AG10803 (cell line): ENCODE measurements around the gene MB.

Experiments used
- DNase-seq: peaks from one replicate; pipeline ENCODE4 v3.0.0; 2010; ENCODE audit warnings: low read depth
- H3K4me3 ChIP-seq: 2 replicates; pipeline ENCODE4 v1.5.1; 2011; ENCODE audit warnings: mild to moderate bottlenecking, low read length, control low read depth
- CTCF ChIP-seq: conservative IDR thresholded peaks from 2 replicates; pipeline ENCODE4 v1.5.1; 2011; ENCODE audit warnings: mild to moderate bottlenecking, low read length, control low read depth, inconsistent platforms

The MB gene

GRCh38 chr22:35601743-35602615 lies 15.2 kb downstream of the MB start:
- no peak overlapping the region for H3K4me3 ChIP-seq
- peak; percentile 78 for DNase-seq
- no peak for TF ChIP-seq CTCF

GRCh38 chr22:35601013-35601580 lies 16.0 kb downstream of the MB start:
- DNase-seq: no peak
- no peak for TF ChIP-seq CTCF
- H3K4me3 ChIP-seq: no peak overlapping the region

DNA sequence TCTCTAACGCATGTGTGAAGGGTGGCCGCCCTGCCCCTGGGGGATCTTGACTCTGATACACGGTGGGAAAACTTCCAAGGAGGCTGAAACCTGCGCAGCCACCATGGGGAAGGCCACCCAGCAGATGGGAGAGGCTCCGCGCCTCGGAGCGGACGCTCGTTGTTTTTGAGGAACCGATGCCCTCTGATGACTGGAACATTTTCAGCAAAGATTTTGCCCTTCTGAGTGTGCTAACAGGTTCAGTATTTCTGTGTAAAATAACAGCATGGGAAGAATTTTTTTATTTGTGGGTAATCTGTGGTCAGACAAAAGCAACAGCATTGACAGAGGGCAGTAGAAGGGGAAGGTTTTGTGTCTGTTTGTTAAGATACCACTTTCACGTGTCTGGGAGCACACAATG lies 16.7 kb downstream of the MB start:
- no peak for TF ChIP-seq CTCF
- H3K4me3 ChIP-seq: no peak overlapping the region

DNA sequence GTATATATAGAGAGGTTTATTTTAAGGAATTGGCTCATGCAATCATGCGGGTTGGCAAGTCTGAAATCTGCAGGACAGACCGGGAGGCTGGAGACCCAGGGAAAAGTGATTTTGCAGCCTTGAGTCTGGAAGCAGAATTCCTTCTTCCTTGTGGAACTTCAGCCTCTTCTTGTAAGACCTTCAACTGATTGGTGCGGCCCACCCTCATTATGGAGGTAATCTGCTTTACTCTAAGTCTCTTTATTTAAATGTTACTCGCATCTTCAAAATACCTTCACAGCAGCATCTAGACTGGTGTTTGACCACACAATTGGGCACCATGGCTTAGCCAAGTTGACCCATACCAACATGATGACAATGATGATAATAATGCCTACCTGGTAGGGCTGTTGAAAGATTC lies 17.8 kb downstream of the MB start:
- no peak for DNase-seq
- no peak overlapping the region for H3K4me3 ChIP-seq
- no peak for TF ChIP-seq CTCF

More for the DNA sequence above, 16.7 kb downstream of the MB start:
- DNase-seq: no peak

- TF ChIP-seq CTCF: no peak
- DNase-seq: no peak
- H3K4me3 ChIP-seq: no peak overlapping the region
Measured at GRCh38 chr22:35598396-35598710, 18.8 kb downstream of the MB start.

- DNase-seq: no peak
- no peak for TF ChIP-seq CTCF
- no peak overlapping the region for H3K4me3 ChIP-seq
Measured at GRCh38 chr22:35597692-35598395, 19.3 kb downstream of the MB start.
